ENCODE data around the gene ZNF853. TPM values are rescaled to one million over a fixed set of nuclear protein-coding genes. Genes with fewer than 3 reads are reported as not detected.
"Not testable (repeated sequence)": the region's sequence is repeated elsewhere in the genome, so short reads cannot be mapped to it uniquely, and the experiment has no call there.

Gene ZNF853
- total RNA-seq, 2 experiments from 2014 or later: 0.63 to 1.3 TPM

GRCh38 chr7:6654113-6654841 lies 38.9 kb downstream of the ZNF853 start:
- H3K9me3 Mint-ChIP-seq (ENCODE audit: low read depth): peaks cover 4% of the 10 kb centered on the region
- CTCF ChIA-PET: no interaction called here
- H3K27ac Mint-ChIP-seq: no peak overlapping the region
- no peak for DNase-seq
- ATAC-seq: no peak
- no peaks in the 10 kb centered on the region for H3K27me3 Mint-ChIP-seq
- H3K4me3 Mint-ChIP-seq: no peak overlapping the region
- peaks cover 49% of the 10 kb centered on the region for H3K36me3 Mint-ChIP-seq
- H3K4me1 Mint-ChIP-seq: no peaks in the 10 kb centered on the region

- CTCF ChIA-PET: no interaction called here
- Mint-ChIP-seq H3K4me1 (no peaks in the 10 kb centered on the region), H3K4me3 (no peak overlapping the region), H3K9me3 (ENCODE audit: low read depth) (peaks cover 4% of the 10 kb centered on the region), H3K27ac (no peak overlapping the region), H3K36me3 (peaks cover 43% of the 10 kb centered on the region), H3K27me3 (peaks cover 4% of the 10 kb centered on the region)
- ATAC-seq (no peak), DNase-seq (no peak)
Observed at GRCh38 chr7:6654842-6655610, 39.6 kb downstream of the ZNF853 start.

GRCh38 chr7:6655636-6656385 lies 40.4 kb downstream of the ZNF853 start:
- CTCF ChIA-PET: no interaction called here
- Mint-ChIP-seq H3K4me1 (no peaks in the 10 kb centered on the region), H3K27me3 (peaks cover 4% of the 10 kb centered on the region), H3K27ac (no peak overlapping the region), H3K36me3 (peaks cover 35% of the 10 kb centered on the region), H3K9me3 (ENCODE audit: low read depth) (peaks cover 3% of the 10 kb centered on the region), H3K4me3 (no peak overlapping the region)
- DNase-seq (no peak), ATAC-seq (no peak)

- no peaks in the 10 kb centered on the region for H3K9me3 Mint-ChIP-seq (ENCODE audit: low read depth)
- peaks cover 29% of the 10 kb centered on the region for H3K36me3 Mint-ChIP-seq
- ATAC-seq (no peak), DNase-seq (no peak)
- no peak overlapping the region for H3K27ac Mint-ChIP-seq
- peaks cover 8% of the 10 kb centered on the region for H3K27me3 Mint-ChIP-seq
- CTCF ChIA-PET: no interaction called here
- no peaks in the 10 kb centered on the region for H3K4me1 Mint-ChIP-seq
- H3K4me3 Mint-ChIP-seq: no peak overlapping the region
Observed at GRCh38 chr7:6656413-6656812, 41.0 kb downstream of the ZNF853 start.

GRCh38 chr7:6658618-6659345 lies 43.4 kb downstream of the ZNF853 start:
- no peak overlapping the region for H3K27ac Mint-ChIP-seq
- no peak for ATAC-seq
- H3K9me3 Mint-ChIP-seq (ENCODE audit: low read depth): no peaks in the 10 kb centered on the region

GRCh38 chr7:6670851-6671250 lies 55.4 kb downstream of the ZNF853 start:
- H3K4me1 Mint-ChIP-seq, H3K27ac Mint-ChIP-seq, H3K4me3 Mint-ChIP-seq, CTCF ChIA-PET, DNase-seq, H3K27me3 Mint-ChIP-seq, ATAC-seq: not testable (repeated sequence)
- H3K9me3 Mint-ChIP-seq (ENCODE audit: low read depth): peaks cover 41% of the 10 kb centered on the region
- peaks cover 32% of the 10 kb centered on the region for H3K36me3 Mint-ChIP-seq

More at GRCh38 chr7:6658618-6659345, 43.4 kb downstream of the ZNF853 start:
- CTCF ChIA-PET: interaction anchor here (0.5 to 1.6 kb wide), 2 partner anchors 11 to 632 kb away, joined by 3 read pairs; no protein-coding TSS in a partner anchor
- DNase-seq: no peak
- Mint-ChIP-seq H3K27me3 (peaks cover 14% of the 10 kb centered on the region), H3K36me3 (peaks cover 19% of the 10 kb centered on the region), H3K4me3 (no peak overlapping the region), H3K4me1 (no peaks in the 10 kb centered on the region)

Other genes with a start within 250 kb of the ZNF853 start
- 100 to 1,000 TPM; 157 to 174 TPM for gene RAC1, start 241.1 kb upstream of the ZNF853 start, total RNA-seq
- gene DAGLB, start 167.7 kb upstream of the ZNF853 start, total RNA-seq: 10 to 100 TPM; 21.6 to 22.2 TPM
- gene KDELR2, start 131.5 kb upstream of the ZNF853 start, total RNA-seq: 10 to 100 TPM; 56.2 to 66.0 TPM
- gene GRID2IP, start 64.1 kb upstream of the ZNF853 start, total RNA-seq: under 1 TPM; 0.14 to 0.26 TPM
- gene ZDHHC4, start 38.2 kb upstream of the ZNF853 start, total RNA-seq: 10 to 100 TPM; 30.1 to 33.2 TPM
- gene INTS15, start 25.6 kb upstream of the ZNF853 start, total RNA-seq: 10 to 100 TPM; 40.4 to 42.4 TPM
- 10 to 100 TPM; 29.2 to 32.2 TPM for gene ZNF316, start 21.7 kb downstream of the ZNF853 start, total RNA-seq
- 10 to 100 TPM; 17.3 to 25.1 TPM for gene ZNF12, start 91.3 kb downstream of the ZNF853 start, total RNA-seq
- gene RSPH10B2, start 138.5 kb downstream of the ZNF853 start, total RNA-seq: 1 to 10 TPM; 1.0 to 1.2 TPM
- 10 to 100 TPM; 61.2 to 67.9 TPM for gene CCZ1B, start 210.7 kb downstream of the ZNF853 start, total RNA-seq